ENCODE results near the gene GABARAP. TPM values are rescaled to one million over a fixed set of nuclear protein-coding genes. Genes with fewer than 3 reads are reported as not detected.

GABARAP gene
- total and polyA plus RNA-seq, 2 of the 4 experiments (the other 2 are of a cell fraction), result 77.8 to 780 TPM

DNA sequence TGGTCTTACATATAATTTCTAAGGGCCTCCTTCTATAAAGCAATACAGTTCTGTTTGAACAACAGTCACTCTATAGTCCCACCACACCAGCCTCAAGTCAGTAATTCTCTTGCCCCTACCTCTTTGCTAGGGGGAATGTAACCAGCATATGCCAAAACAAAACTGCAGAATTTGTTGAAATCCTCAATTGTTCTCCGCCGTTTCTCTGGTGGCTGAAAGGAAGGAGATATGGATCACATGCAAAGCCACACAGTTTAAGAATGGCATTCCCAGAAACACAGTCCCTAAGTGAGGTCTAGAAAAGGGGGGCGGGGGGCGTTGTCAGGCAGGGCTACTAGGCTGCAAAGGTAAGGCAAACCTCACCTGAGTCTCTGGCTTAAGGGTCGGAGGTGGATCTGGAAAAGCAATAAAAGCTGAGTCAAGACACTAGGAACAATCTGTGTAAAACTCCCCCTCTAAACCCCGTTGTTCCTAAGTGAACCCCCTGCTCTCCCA lies 4.9 kb downstream of the GABARAP start:
- intact Hi-C loops (cut with micrococcal nuclease) (loop anchor here (5.0 kb wide), 1 partner anchor 60 kb away; no protein-coding TSS in a partner anchor), dilution Hi-C loops (cut with HindIII; ENCODE audit: low sequenced_read_pairs, unreplicated experiment) (no loop called here)
- peak overlapping the region; percentile 87 for H3K4me2 ChIP-seq (ENCODE audit: low read depth, low read length)

More for the DNA sequence above, 4.9 kb downstream of the GABARAP start:
- peak overlapping the region; percentile 67 for H3K14ac ChIP-seq (replicated peaks; ENCODE audit: low read depth, low read length)
- peak overlapping the region; percentile 74 for H3K27ac ChIP-seq (ENCODE audit: insufficient read depth, low read length)
- H3K4ac ChIP-seq (ENCODE audit: low read depth, low read length), result peak overlapping the region; percentile 74
- peaks cover 36% of the 10 kb centered on the region for H3K36me3 ChIP-seq (ENCODE audit: control insufficient read depth, insufficient read depth, low read length)
- no peak overlapping the region for H2BK20ac ChIP-seq (ENCODE audit: low read depth, low read length)
- peak overlapping the region; percentile 83 for H3K9ac ChIP-seq (ENCODE audit: low read depth, low read length)
- no peaks in the 10 kb centered on the region for H3K9me3 ChIP-seq (ENCODE audit: control insufficient read depth, insufficient read depth, low read length)
- no TSS peak for BruUV-seq (replicated peaks)
- in situ Hi-C loops (cut with MboI; ENCODE audit: low sequenced_read_pairs), result loop anchor here (25.0 kb wide), 1 partner anchor 925 kb away; the partner anchor contains the start of genes PER1 and VAMP2
- CTCF ChIA-PET, result no interaction called here
- H3K56ac ChIP-seq (ENCODE audit: extremely low read depth, insufficient read depth, low read length), result no peak overlapping the region; the same call in 1 of the 2 replicates
- peak overlapping the region; percentile 16; the same call in 1 of the 2 replicates for H2BK120ac ChIP-seq (ENCODE audit: low read depth, low read length)
- H3K27me3 ChIP-seq (ENCODE audit: control insufficient read depth, insufficient read depth, low read length), result no peaks in the 10 kb centered on the region
- H4K91ac ChIP-seq (ENCODE audit: insufficient read depth, low read depth, low read length), result peak overlapping the region; percentile 75
- peaks cover 3% of the 10 kb centered on the region; the same call in 1 of the 2 replicates for H3K9me1 ChIP-seq (ENCODE audit: insufficient read depth, low read length)
- peak overlapping the region; percentile 68; the same call in 1 of the 2 replicates for H3K23ac ChIP-seq (ENCODE audit: low read depth, low read length)
- H2AFZ ChIP-seq (replicated peaks; ENCODE audit: low read length, poor library complexity), result peak overlapping the region; percentile 47
- TF ChIP-seq CEBPB (IDR thresholded peaks at IDR 0.05; ENCODE audit: low read depth, low read length), result no peak
- no peak for TF ChIP-seq MAFK (IDR thresholded peaks at IDR 0.05; ENCODE audit: low read depth, low read length)
- TF ChIP-seq RFX5 (IDR thresholded peaks at IDR 0.05; ENCODE audit: low read depth, low read length), result no peak
- no peak for TF ChIP-seq CHD1 (IDR thresholded peaks at IDR 0.05; ENCODE audit: low read depth, low read length)
- TF ChIP-seq NFE2L2 (IDR thresholded peaks at IDR 0.05; ENCODE audit: low read depth, low read length), result no peak
- TF ChIP-seq, protein P1, sequence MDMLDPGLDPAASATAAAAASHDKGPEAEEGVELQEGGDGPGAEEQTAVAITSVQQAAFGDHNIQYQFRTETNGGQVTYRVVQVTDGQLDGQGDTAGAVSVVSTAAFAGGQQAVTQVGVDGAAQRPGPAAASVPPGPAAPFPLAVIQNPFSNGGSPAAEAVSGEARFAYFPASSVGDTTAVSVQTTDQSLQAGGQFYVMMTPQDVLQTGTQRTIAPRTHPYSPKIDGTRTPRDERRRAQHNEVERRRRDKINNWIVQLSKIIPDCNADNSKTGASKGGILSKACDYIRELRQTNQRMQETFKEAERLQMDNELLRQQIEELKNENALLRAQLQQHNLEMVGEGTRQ (IDR thresholded peaks at IDR 0.05; ENCODE audit: low read depth, low read length), result no peak
- no peak for TF ChIP-seq POLR2A (IDR thresholded peaks at IDR 0.05; ENCODE audit: low read depth, low read length)
- TF ChIP-seq BHLHE40 (IDR thresholded peaks at IDR 0.05; ENCODE audit: low read depth, low read length), result no peak
- TF ChIP-seq RAD21 (IDR thresholded peaks at IDR 0.05; ENCODE audit: low read length), result no peak
- TF ChIP-seq MXI1 (IDR thresholded peaks at IDR 0.05; ENCODE audit: borderline replicate concordance, low read depth, low read length), result no peak
- no peak for TF ChIP-seq MAZ (IDR thresholded peaks at IDR 0.05; ENCODE audit: borderline replicate concordance, low read depth, low read length)
- TF ChIP-seq FOS (IDR thresholded peaks at IDR 0.05; ENCODE audit: low read depth, low read length), result no peak
- TF ChIP-seq SMC3 (IDR thresholded peaks at IDR 0.05; ENCODE audit: low read depth, low read length), result no peak
- no peak overlapping the region for H2BK15ac ChIP-seq (ENCODE audit: low read depth, low read length)
- POLR2A ChIA-PET (ENCODE audit: unreplicated experiment), result no interaction called here
- peaks cover 19 to 73% of the 10 kb centered on the region in 2 experiments for H3K79me1 ChIP-seq (ENCODE audit: low read depth in 1 of 2, low read length in 2 of 2)
- H2AK9ac ChIP-seq (replicated peaks; ENCODE audit: low read depth, low read length, poor library complexity), result peak overlapping the region; percentile 94
- no peak for DNase-seq
- no peak for ATAC-seq (ENCODE audit: low read depth)
- peak overlapping the region; percentile 74 for H2BK5ac ChIP-seq (ENCODE audit: low read depth, low read length, poor library complexity, severe bottlenecking)
- H4K8ac ChIP-seq (ENCODE audit: low read depth in 2 of 2, low read length in 2 of 2), result peak overlapping the region; percentile 34 to 38; a peak in 2 of 4 replicates
- peaks cover 39% of the 10 kb centered on the region for H4K20me1 ChIP-seq (ENCODE audit: insufficient read depth, low read length)
- WGBS, 2 experiments (ENCODE audit: extremely low coverage in 2 of 2, insufficient read length in 1 of 2), result no CpG with 5 or more reads among the region's 6 CpGs
- H3K18ac ChIP-seq (ENCODE audit: low read depth, low read length), result no peak overlapping the region
- H3K4me1 ChIP-seq (ENCODE audit: control insufficient read depth, insufficient read depth, low read length), result peaks cover 11% of the 10 kb centered on the region
- peak overlapping the region; percentile 1; the same call in 1 of the 2 replicates for H4K5ac ChIP-seq (ENCODE audit: low read depth, low read length)
- H3K4me3 ChIP-seq (ENCODE audit: insufficient read depth, low read depth, low read length), result peak overlapping the region; percentile 98
- peak overlapping the region; percentile 86 for H2AK5ac ChIP-seq (ENCODE audit: low read depth, low read length)

Measured in IMR-90 (cell line).